ENCODE data around the gene NUP62. TPM values are rescaled to one million over a fixed set of nuclear protein-coding genes. Genes with fewer than 3 reads are reported as not detected.

NUP62 gene
- total and polyA plus RNA-seq, 2 experiments from 2014 or later, result 55.5 to 99.4 TPM

DNA sequence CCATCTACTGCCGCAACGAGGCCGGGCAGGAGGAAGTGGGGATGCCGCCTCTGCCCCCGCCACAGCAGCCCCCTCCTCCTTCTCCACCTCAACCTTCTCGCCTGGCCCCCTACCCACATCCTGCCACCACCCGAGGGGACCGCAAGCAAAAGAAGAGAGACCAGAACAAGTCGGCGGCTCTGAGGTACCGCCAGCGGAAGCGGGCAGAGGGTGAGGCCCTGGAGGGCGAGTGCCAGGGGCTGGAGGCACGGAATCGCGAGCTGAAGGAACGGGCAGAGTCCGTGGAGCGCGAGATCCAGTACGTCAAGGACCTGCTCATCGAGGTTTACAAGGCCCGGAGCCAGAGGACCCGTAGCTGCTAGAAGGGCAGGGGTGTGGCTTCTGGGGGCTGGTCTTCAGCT is 3.4 kb upstream of the NUP62 start:
- DNase-seq (ENCODE audit: low spot score) (no peak), ATAC-seq (no peak)
- TF ChIP-seq CREB1 (CRISPR knock-in tag; IDR thresholded peaks at IDR 0.05; ENCODE audit: low read depth), result no peak
- TF ChIP-seq ZNF331 (CRISPR knock-in tag; IDR thresholded peaks at IDR 0.05; ENCODE audit: low read depth), result no peak
- no peak for TF ChIP-seq CTCF (conservative IDR thresholded peaks at IDR 0.05; ENCODE audit: low read depth in 2 of 2)
- Histone ChIP-seq H3K4me3 (no peak overlapping the region), H2AFZ (no peak overlapping the region), H3K27me3 (ENCODE audit: insufficient read depth) (no peaks in the 10 kb centered on the region), H3F3A (replicated peaks; ENCODE audit: low read depth) (no peaks in the 10 kb centered on the region; the same call in 1 of the 2 replicates), H3K4me2 (no peak overlapping the region), H3K79me2 (replicated peaks; ENCODE audit: insufficient read depth) (peaks cover 19% of the 10 kb centered on the region), H4K20me1 (replicated peaks; ENCODE audit: insufficient read depth) (peaks cover 2% of the 10 kb centered on the region; the same call in 1 of the 2 replicates), H3K4me1 (ENCODE audit: insufficient read depth) (peaks cover 8% of the 10 kb centered on the region), H3K27ac (ENCODE audit: low read depth) (no peak overlapping the region), H3K36me3 (ENCODE audit: insufficient read depth) (no peaks in the 10 kb centered on the region), H3K9me2 (ENCODE audit: insufficient read depth) (no peaks in the 10 kb centered on the region)
- peaks cover 21% of the 10 kb centered on the region for H3K27me3 Mint-ChIP-seq (ENCODE audit: insufficient read depth, low read depth, poor library complexity)
- peaks cover 14% of the 10 kb centered on the region for H3K9me3 Mint-ChIP-seq
- peaks cover 45% of the 10 kb centered on the region for H3K36me3 Mint-ChIP-seq (ENCODE audit: low read depth)
- H3K4me3 Mint-ChIP-seq, result no peak overlapping the region
- no peak overlapping the region for H3K27ac Mint-ChIP-seq
- peaks cover 13% of the 10 kb centered on the region for H3K4me1 Mint-ChIP-seq

DNA sequence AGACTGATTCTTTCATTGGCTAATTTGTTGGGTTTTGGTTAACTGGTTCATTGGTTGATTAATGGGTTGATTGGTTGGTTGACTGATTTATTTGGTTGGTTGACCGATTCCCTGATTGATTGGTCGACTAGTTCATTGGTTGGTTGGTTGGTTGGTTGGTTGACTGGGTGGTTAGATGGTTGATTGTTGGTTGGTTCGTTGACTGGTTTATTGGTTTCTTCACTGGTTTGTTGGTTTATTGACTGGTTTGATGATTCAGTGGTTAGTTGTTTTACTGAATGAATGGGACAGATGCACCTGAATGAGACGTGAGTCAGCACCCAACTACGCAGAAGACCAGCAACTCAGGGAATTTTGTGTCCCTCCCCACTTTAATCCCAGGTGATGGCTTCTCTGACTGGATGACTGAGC is 2.7 kb upstream of the NUP62 start:
- Mint-ChIP-seq H3K4me3 (peak overlapping the region; percentile 14; the same call in 2 of the 3 replicates), H3K4me1 (peaks cover 20% of the 10 kb centered on the region), H3K27me3 (ENCODE audit: insufficient read depth, low read depth, poor library complexity) (peaks cover 25% of the 10 kb centered on the region), H3K9me3 (peaks cover 14% of the 10 kb centered on the region), H3K36me3 (ENCODE audit: low read depth) (peaks cover 52% of the 10 kb centered on the region), H3K27ac (no peak overlapping the region)
- ATAC-seq, result no peak
- Histone ChIP-seq H3K9me2 (ENCODE audit: insufficient read depth) (no peaks in the 10 kb centered on the region), H3K4me3 (no peak overlapping the region), H3F3A (replicated peaks; ENCODE audit: low read depth) (no peaks in the 10 kb centered on the region; the same call in 1 of the 2 replicates), H3K27me3 (ENCODE audit: insufficient read depth) (no peaks in the 10 kb centered on the region), H3K27ac (ENCODE audit: low read depth) (no peak overlapping the region), H4K20me1 (replicated peaks; ENCODE audit: insufficient read depth) (peaks cover 9% of the 10 kb centered on the region), H2AFZ (no peak overlapping the region), H3K79me2 (replicated peaks; ENCODE audit: insufficient read depth) (peaks cover 26% of the 10 kb centered on the region), H3K36me3 (ENCODE audit: insufficient read depth) (peaks cover 4% of the 10 kb centered on the region; the same call in 1 of the 2 replicates), H3K4me2 (no peak overlapping the region), H3K4me1 (ENCODE audit: insufficient read depth) (peaks cover 10% of the 10 kb centered on the region)
- no peak for DNase-seq (ENCODE audit: low spot score)
- no peak for TF ChIP-seq EZH2phosphoT487 (IDR thresholded peaks at IDR 0.05; ENCODE audit: unreplicated experiment)
- TF ChIP-seq STAT1 (IDR thresholded peaks at IDR 0.05; ENCODE audit: unreplicated experiment), result no peak
- no peak for TF ChIP-seq ZNF114 (CRISPR knock-in tag; IDR thresholded peaks at IDR 0.05)
- TF ChIP-seq JUNB (IDR thresholded peaks at IDR 0.05; ENCODE audit: unreplicated experiment), result no peak
- TF ChIP-seq, protein P1, sequence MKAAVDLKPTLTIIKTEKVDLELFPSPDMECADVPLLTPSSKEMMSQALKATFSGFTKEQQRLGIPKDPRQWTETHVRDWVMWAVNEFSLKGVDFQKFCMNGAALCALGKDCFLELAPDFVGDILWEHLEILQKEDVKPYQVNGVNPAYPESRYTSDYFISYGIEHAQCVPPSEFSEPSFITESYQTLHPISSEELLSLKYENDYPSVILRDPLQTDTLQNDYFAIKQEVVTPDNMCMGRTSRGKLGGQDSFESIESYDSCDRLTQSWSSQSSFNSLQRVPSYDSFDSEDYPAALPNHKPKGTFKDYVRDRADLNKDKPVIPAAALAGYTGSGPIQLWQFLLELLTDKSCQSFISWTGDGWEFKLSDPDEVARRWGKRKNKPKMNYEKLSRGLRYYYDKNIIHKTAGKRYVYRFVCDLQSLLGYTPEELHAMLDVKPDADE (IDR thresholded peaks at IDR 0.05), result no peak
- TF ChIP-seq ZNF331 (CRISPR knock-in tag; IDR thresholded peaks at IDR 0.05; ENCODE audit: low read depth), result no peak
- no peak for TF ChIP-seq POLR2AphosphoS5 (IDR thresholded peaks at IDR 0.05; ENCODE audit: low read depth)
- no peak for TF ChIP-seq EZH2 (IDR thresholded peaks at IDR 0.05; ENCODE audit: low read depth, unreplicated experiment)
- no peak for TF ChIP-seq REST (IDR thresholded peaks at IDR 0.05; ENCODE audit: unreplicated experiment)
- TF ChIP-seq NANOG (IDR thresholded peaks at IDR 0.05; ENCODE audit: borderline replicate concordance), result no peak
- TF ChIP-seq CTCF (conservative IDR thresholded peaks at IDR 0.05; ENCODE audit: low read depth in 2 of 2), result no peak
